DND-41 (cell line): ENCODE data around the gene YARS2.

ENCODE experiments used
- ATAC-seq: fragments of 200-7000 bp; cut with Tn5 transposase; 3 replicates; pipeline ENCODE4 v1.9.1; 2021; ENCODE audit warnings: low read depth; ENCODE audit not compliant: insufficient read depth
- DNase-seq: peaks from one replicate; pipeline ENCODE4 v3.0.0-alpha.2; 2020
- H2AFZ ChIP-seq: 2 replicates; pipeline ENCODE4 v1.6.0; 2012; ENCODE audit warnings: low read depth, low read length
- H3K27ac ChIP-seq: 2 replicates; pipeline ENCODE4 v1.5.1; 2012; ENCODE audit warnings: low read length, inconsistent platforms
- H3K27me3 ChIP-seq: fragments of 200-600 bp; sonication (generic); 2 replicates; pipeline ENCODE4 v1.6.0; 2012; ENCODE audit warnings: low read length, mild to moderate bottlenecking, inconsistent platforms; ENCODE audit not compliant: insufficient read depth, poor library complexity
- H3K36me3 ChIP-seq: 2 replicates; pipeline ENCODE4 v1.5.1; 2012; ENCODE audit warnings: low read length, inconsistent platforms; ENCODE audit not compliant: insufficient read depth
- H3K4me1 ChIP-seq: 2 replicates; pipeline ENCODE4 v1.5.1; 2012; ENCODE audit warnings: mild to moderate bottlenecking, low read length; ENCODE audit not compliant: insufficient read depth
- H3K4me2 ChIP-seq: 2 replicates; pipeline ENCODE4 v1.6.0; 2012; ENCODE audit warnings: mild to moderate bottlenecking, moderate library complexity, low read length, inconsistent platforms; ENCODE audit not compliant: insufficient read depth
- H3K4me3 ChIP-seq, 2 experiments: fragments of 200-600 bp in 1 of 2; shearing (Covaris generic) in 1 of 2; 2 replicates each; pipeline ENCODE4 v1.5.1; 2012 to 2016; ENCODE audit warnings: inconsistent platforms in 2 of 2, low read length in 2 of 2, mild to moderate bottlenecking in 2 of 2, low read depth in 1 of 2, moderate library complexity in 1 of 2
- H3K79me2 ChIP-seq: 2 replicates; pipeline ENCODE4 v1.6.0; 2012; ENCODE audit warnings: low read length, inconsistent platforms; ENCODE audit not compliant: insufficient read depth
- H3K9ac ChIP-seq: 2 replicates; pipeline ENCODE4 v1.6.0; 2012; ENCODE audit warnings: low read depth, mild to moderate bottlenecking, inconsistent platforms, low read length, moderate library complexity
- H3K9me3 ChIP-seq: 2 replicates; pipeline ENCODE4 v1.5.1; 2012; ENCODE audit warnings: low read length, moderate library complexity, mild to moderate bottlenecking, inconsistent platforms; ENCODE audit not compliant: insufficient read depth, severe bottlenecking
- H4K20me1 ChIP-seq: 2 replicates; pipeline ENCODE4 v1.6.0; 2012; ENCODE audit warnings: low read length; ENCODE audit not compliant: insufficient read depth
- EZH2 ChIP-seq: IDR thresholded peaks from 3 replicates; pipeline ENCODE4 v1.6.1; 2012; ENCODE audit warnings: borderline replicate concordance, low read depth, mild to moderate bottlenecking, moderate library complexity, low read length, inconsistent platforms; ENCODE audit not compliant: severe bottlenecking
- TF ChIP-seq, protein P1 (sequence below): IDR thresholded peaks from 2 replicates; pipeline ENCODE4 v1.5.1; 2012; ENCODE audit warnings: borderline replicate concordance, low read length, moderate library complexity, mild to moderate bottlenecking; ENCODE audit not compliant: poor library complexity, severe bottlenecking; ENCODE audit errors: extremely low read depth

Gene YARS2

GRCh38 chr12:32794281-32794680 lies 38.6 kb upstream of the YARS2 start:
- no peak overlapping the region for H3K4me2 ChIP-seq
- DNase-seq (no peak), ATAC-seq (no peak)
- H3K27me3 ChIP-seq: no peaks in the 10 kb centered on the region
- H3K36me3 ChIP-seq: no peaks in the 10 kb centered on the region
- TF ChIP-seq EZH2: no peak
- TF ChIP-seq, protein P1, sequence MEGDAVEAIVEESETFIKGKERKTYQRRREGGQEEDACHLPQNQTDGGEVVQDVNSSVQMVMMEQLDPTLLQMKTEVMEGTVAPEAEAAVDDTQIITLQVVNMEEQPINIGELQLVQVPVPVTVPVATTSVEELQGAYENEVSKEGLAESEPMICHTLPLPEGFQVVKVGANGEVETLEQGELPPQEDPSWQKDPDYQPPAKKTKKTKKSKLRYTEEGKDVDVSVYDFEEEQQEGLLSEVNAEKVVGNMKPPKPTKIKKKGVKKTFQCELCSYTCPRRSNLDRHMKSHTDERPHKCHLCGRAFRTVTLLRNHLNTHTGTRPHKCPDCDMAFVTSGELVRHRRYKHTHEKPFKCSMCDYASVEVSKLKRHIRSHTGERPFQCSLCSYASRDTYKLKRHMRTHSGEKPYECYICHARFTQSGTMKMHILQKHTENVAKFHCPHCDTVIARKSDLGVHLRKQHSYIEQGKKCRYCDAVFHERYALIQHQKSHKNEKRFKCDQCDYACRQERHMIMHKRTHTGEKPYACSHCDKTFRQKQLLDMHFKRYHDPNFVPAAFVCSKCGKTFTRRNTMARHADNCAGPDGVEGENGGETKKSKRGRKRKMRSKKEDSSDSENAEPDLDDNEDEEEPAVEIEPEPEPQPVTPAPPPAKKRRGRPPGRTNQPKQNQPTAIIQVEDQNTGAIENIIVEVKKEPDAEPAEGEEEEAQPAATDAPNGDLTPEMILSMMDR: no peak
- no peaks in the 10 kb centered on the region for H3K4me1 ChIP-seq
- no peak overlapping the region for H3K27ac ChIP-seq
- no peaks in the 10 kb centered on the region for H3K9me3 ChIP-seq
- no peak overlapping the region for H2AFZ ChIP-seq
- no peak overlapping the region for H3K4me3 ChIP-seq
- no peaks in the 10 kb centered on the region for H4K20me1 ChIP-seq
- H3K79me2 ChIP-seq: no peaks in the 10 kb centered on the region
- no peak overlapping the region for H3K9ac ChIP-seq

- no peaks in the 10 kb centered on the region for H3K4me1 ChIP-seq
- no peaks in the 10 kb centered on the region for H4K20me1 ChIP-seq
- ATAC-seq (no peak), DNase-seq (no peak)
- H3K27me3 ChIP-seq: no peaks in the 10 kb centered on the region
- H3K4me2 ChIP-seq: no peak overlapping the region
- no peak overlapping the region for H2AFZ ChIP-seq
- H3K27ac ChIP-seq: no peak overlapping the region
- H3K9me3 ChIP-seq: no peaks in the 10 kb centered on the region
- no peaks in the 10 kb centered on the region for H3K36me3 ChIP-seq
- H3K4me3 ChIP-seq: no peak overlapping the region
- H3K9ac ChIP-seq: no peak overlapping the region
- no peaks in the 10 kb centered on the region for H3K79me2 ChIP-seq
- TF ChIP-seq, protein P1: no peak
- TF ChIP-seq EZH2: no peak
These were observed 34.2 kb upstream of the YARS2 start for GRCh38 chr12:32789916-32790315.

DNA sequence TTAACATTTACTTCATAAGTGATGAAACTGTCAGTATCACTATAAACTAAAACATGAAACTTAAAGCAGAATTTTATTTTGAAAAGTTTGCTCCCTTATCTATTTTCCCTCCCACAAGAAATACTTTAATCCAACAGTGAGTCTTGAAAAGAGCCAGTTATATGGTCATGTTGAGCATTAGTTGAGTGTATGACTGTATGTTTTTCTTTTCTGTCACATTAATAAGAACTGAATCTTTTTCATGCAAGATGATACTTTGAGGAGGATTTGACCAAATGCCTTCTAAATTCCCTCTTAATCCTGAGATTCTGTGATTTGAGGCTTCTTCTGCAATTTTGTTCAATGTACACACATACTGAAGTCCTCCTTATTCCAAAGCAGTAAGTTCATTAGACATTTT lies 33.7 kb upstream of the YARS2 start:
- H3K9me3 ChIP-seq: no peaks in the 10 kb centered on the region
- H2AFZ ChIP-seq: no peak overlapping the region
- ATAC-seq (no peak), DNase-seq (no peak)
- no peak overlapping the region for H3K9ac ChIP-seq
- H3K4me3 ChIP-seq: no peak overlapping the region
- no peak overlapping the region for H3K27ac ChIP-seq
- H3K27me3 ChIP-seq: no peaks in the 10 kb centered on the region
- H3K4me1 ChIP-seq: no peaks in the 10 kb centered on the region
- no peaks in the 10 kb centered on the region for H3K79me2 ChIP-seq
- no peaks in the 10 kb centered on the region for H4K20me1 ChIP-seq
- no peak for TF ChIP-seq EZH2
- TF ChIP-seq, protein P1: no peak
- H3K4me2 ChIP-seq: no peak overlapping the region
- no peaks in the 10 kb centered on the region for H3K36me3 ChIP-seq

DNA sequence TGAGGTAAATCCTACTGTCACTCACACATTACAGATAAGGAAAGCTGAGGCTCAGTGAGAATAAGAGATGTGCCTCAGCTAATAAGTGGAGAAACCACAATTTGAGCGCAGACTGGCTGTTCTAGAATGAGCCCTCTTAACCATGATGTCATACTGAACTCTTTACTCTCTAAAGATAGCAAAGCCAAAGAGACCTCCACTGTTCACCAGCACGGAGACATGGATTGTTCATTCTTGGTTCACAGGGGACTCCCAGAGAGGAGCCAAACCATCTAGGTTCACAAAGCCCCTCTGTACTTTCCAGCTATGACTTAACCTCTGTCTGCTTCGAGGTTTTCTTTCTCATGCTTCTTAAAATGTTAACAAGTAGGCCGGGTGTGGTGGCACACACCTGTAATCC lies 32.7 kb upstream of the YARS2 start:
- no peaks in the 10 kb centered on the region for H3K27me3 ChIP-seq
- H3K9ac ChIP-seq: no peak overlapping the region
- H4K20me1 ChIP-seq: no peaks in the 10 kb centered on the region
- no peak overlapping the region for H3K4me2 ChIP-seq
- H3K4me1 ChIP-seq: no peaks in the 10 kb centered on the region
- H3K4me3 ChIP-seq: no peak overlapping the region
- DNase-seq (no peak), ATAC-seq (no peak)
- no peak for TF ChIP-seq EZH2
- TF ChIP-seq, protein P1: no peak
- H3K36me3 ChIP-seq: no peaks in the 10 kb centered on the region
- no peak overlapping the region for H2AFZ ChIP-seq
- H3K27ac ChIP-seq: no peak overlapping the region
- H3K9me3 ChIP-seq: no peaks in the 10 kb centered on the region
- H3K79me2 ChIP-seq: no peaks in the 10 kb centered on the region
